GM23338 (cell line): ENCODE results near the gene CRACDL.

Experiments used
- JUNB ChIP-seq: IDR thresholded peaks from one replicate; pipeline ENCODE4 v1.6.1; 2016; ENCODE audit warnings: antibody characterized with exemption; ENCODE audit not compliant: unreplicated experiment
- POLR2AphosphoS5 ChIP-seq: IDR thresholded peaks from 2 replicates; pipeline ENCODE4 v1.6.1; 2016; ENCODE audit warnings: antibody characterized with exemption, low read depth
- TF ChIP-seq, protein P1 (sequence below), 2 experiments: fragments of 200-600 bp in 1 of 2; sonication (generic) in 1 of 2; conservative IDR thresholded peaks; 2 replicates each; pipeline versions ENCODE4 v1.5.1 to v1.6.1; 2016 to 2017; ENCODE audit warnings: antibody characterized with exemption in 2 of 2, low read depth in 2 of 2, mild to moderate bottlenecking in 2 of 2, moderate library complexity in 1 of 2
- TF ChIP-seq, protein P2 (sequence below): IDR thresholded peaks from one replicate; pipeline ENCODE4 v1.6.1; 2018; ENCODE audit warnings: antibody characterized with exemption; ENCODE audit not compliant: unreplicated experiment

DNA sequence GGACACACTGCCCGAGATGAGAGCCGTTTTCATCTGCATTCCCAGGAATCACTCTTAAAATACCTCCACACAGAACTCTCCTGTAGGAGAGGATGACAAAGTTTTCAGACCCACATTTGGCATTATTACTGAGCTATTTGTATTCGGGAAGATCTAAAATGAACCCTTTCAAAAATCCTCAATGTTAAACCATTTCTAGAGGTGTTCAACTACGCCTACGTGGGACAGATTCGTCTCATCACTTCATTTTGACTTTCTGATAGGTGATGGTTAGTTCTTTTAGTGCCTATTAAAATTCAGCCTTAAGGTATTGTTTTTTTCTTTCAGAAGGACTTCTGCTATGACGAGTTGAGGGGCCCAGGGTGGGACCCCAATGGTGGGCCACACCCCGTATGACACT lies 133.7 kb downstream of the CRACDL start:
- TF ChIP-seq, protein P1, sequence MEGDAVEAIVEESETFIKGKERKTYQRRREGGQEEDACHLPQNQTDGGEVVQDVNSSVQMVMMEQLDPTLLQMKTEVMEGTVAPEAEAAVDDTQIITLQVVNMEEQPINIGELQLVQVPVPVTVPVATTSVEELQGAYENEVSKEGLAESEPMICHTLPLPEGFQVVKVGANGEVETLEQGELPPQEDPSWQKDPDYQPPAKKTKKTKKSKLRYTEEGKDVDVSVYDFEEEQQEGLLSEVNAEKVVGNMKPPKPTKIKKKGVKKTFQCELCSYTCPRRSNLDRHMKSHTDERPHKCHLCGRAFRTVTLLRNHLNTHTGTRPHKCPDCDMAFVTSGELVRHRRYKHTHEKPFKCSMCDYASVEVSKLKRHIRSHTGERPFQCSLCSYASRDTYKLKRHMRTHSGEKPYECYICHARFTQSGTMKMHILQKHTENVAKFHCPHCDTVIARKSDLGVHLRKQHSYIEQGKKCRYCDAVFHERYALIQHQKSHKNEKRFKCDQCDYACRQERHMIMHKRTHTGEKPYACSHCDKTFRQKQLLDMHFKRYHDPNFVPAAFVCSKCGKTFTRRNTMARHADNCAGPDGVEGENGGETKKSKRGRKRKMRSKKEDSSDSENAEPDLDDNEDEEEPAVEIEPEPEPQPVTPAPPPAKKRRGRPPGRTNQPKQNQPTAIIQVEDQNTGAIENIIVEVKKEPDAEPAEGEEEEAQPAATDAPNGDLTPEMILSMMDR (conservative IDR thresholded peaks at IDR 0.05; ENCODE audit: low read depth in 2 of 2) = no peak
- TF ChIP-seq, protein P2, sequence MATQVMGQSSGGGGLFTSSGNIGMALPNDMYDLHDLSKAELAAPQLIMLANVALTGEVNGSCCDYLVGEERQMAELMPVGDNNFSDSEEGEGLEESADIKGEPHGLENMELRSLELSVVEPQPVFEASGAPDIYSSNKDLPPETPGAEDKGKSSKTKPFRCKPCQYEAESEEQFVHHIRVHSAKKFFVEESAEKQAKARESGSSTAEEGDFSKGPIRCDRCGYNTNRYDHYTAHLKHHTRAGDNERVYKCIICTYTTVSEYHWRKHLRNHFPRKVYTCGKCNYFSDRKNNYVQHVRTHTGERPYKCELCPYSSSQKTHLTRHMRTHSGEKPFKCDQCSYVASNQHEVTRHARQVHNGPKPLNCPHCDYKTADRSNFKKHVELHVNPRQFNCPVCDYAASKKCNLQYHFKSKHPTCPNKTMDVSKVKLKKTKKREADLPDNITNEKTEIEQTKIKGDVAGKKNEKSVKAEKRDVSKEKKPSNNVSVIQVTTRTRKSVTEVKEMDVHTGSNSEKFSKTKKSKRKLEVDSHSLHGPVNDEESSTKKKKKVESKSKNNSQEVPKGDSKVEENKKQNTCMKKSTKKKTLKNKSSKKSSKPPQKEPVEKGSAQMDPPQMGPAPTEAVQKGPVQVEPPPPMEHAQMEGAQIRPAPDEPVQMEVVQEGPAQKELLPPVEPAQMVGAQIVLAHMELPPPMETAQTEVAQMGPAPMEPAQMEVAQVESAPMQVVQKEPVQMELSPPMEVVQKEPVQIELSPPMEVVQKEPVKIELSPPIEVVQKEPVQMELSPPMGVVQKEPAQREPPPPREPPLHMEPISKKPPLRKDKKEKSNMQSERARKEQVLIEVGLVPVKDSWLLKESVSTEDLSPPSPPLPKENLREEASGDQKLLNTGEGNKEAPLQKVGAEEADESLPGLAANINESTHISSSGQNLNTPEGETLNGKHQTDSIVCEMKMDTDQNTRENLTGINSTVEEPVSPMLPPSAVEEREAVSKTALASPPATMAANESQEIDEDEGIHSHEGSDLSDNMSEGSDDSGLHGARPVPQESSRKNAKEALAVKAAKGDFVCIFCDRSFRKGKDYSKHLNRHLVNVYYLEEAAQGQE = no peak
- TF ChIP-seq POLR2AphosphoS5 (no peak), JUNB (no peak)
